Pulmonary artery endothelial cell (primary cell): ENCODE measurements around the gene BPIFB6. TPM values are rescaled to one million over a fixed set of nuclear protein-coding genes. Genes with fewer than 3 reads are reported as not detected.

ENCODE experiments used
- DNase-seq: peaks from one replicate; pipeline ENCODE4 v3.0.0-alpha.2; 2011; ENCODE audit warnings: low read depth, low spot score
- total RNA-seq: library from RNA; depleted of rRNA; stranded (reverse); fragments of >200 nt; gene quantifications from 2 replicates; pipeline ENCODE4 v1.2.3, GENCODE V29; 2014

The BPIFB6 gene
- total RNA-seq, 1 donor from 2014 or later = not detected

DNA sequence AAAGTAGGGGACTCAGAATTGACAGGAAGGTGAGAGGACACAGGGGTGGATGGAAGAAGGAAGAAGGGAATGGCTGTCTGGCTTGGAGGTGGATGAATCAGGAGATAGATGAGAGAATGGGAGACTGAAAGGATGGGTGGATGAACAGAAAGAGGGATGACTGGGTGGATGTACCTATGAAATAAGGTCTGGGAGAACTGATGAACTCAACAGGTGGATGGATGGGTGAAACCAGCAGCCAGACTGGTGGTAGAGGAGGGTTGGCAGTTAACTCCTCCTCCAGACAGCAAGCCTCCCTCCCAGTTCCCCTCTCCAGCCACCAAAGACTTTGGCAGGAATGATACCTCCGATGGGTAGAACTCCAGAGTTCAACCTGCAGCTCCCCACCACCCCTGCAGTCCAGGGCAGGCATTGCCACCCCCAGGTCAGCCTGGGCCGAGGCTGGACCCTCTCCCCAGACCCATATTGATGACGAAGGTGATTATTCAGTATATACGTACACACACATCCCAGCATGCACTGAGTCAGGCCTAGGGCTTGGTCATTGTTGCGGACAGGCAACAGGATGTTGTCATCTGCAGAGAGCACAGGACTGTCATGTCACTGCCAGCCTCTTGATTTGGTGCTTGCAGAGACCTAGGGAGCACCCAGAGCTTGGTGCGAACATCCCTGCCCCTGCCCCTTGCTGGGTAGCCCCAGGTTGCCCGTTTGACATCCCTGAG lies 29.2 kb upstream of the BPIFB6 start:
- DNase-seq = no peak

DNA sequence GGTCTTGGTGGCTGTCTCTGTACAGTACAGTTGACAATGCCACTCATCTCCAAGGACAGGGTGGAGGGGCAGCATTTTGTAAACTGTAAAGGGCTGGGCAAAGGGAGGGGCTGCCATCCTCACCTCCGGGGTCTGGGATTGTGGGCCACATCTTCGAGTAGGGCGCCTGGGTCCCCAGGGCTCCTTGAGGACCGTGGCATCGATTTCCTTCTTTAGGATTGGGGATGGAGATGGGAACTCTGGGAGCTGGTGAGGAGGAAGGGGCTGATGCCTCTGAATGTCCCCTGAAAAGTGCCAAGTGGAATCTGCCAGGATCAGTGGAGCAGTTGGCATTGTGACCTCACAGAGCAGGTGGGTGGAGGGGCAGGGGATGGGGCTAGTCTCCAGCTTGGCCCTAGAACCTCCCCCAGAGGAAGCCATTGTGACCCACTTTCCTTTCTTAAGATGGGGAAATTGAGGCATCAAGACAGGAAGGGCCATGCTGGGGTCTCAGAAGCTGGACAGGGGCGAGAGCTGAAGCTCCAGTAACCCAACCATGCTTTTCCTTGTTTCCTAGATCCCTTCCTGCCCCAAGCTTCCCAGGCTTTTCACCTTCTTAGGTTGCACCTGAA lies 27.2 kb upstream of the BPIFB6 start, which contains the start of gene SUN5:
TSS of gene SUN5 (minus strand) at position 293 of the 611 bp plus-strand sequence. CDS start at position 200, 93 bp downstream.
- DNase-seq = no peak

- no peak for DNase-seq
These were observed 26.3 kb upstream of the BPIFB6 start for GRCh38 chr20:33005132-33005566.

DNA sequence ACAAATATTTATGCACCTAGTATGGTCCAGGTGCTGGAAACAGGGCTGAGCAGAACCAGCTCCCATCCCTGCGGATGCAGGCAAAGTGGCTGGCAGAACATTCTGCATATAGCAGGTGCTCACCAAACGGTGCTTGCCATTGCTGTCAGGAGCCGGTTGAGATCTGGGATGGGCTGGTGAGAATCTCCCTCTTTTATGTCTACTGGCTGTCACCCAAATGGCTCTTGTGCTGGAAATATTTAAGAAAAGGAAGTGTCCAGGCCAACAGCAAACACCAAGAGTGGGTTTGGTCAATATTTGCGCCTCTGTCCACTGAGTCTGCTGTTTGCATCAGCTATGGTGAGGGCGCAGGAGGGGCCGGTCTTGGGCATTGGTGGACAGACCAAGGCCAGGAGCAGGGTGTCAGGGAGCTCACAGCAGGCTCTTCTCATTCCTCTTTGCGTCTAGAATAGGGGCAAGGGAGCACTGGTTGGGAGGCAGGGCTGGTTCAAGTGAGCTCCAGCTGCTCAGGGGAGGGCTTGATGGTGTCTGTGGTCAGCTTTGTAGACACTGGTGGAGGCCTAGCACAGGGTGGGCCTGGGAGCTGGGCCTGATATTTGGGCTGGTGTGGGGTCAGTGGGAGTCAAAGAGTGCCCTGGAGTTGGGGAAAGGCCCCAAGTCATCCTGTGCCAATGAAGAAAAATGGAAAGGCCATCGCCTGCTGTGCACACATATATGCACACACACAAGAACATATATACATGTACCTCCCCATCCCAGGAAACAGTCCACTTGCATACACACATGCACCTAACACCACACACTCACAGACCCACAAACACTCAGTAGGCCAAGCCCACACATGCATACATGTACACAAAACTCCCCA lies 25.3 kb upstream of the BPIFB6 start:
- no peak for DNase-seq

GRCh38 chr20:33006776-33007375 lies 24.6 kb upstream of the BPIFB6 start:
- DNase-seq = no peak

GRCh38 chr20:33007376-33008335 lies 23.8 kb upstream of the BPIFB6 start, which contains the start of gene BPIFB2:
BPIFB2 (plus strand) TSS chr20:33007704; CDS start chr20:33008575, 871 bp downstream.
- DNase-seq = no peak

GRCh38 chr20:33008336-33009213 lies 22.9 kb upstream of the BPIFB6 start:
- DNase-seq = no peak

DNA sequence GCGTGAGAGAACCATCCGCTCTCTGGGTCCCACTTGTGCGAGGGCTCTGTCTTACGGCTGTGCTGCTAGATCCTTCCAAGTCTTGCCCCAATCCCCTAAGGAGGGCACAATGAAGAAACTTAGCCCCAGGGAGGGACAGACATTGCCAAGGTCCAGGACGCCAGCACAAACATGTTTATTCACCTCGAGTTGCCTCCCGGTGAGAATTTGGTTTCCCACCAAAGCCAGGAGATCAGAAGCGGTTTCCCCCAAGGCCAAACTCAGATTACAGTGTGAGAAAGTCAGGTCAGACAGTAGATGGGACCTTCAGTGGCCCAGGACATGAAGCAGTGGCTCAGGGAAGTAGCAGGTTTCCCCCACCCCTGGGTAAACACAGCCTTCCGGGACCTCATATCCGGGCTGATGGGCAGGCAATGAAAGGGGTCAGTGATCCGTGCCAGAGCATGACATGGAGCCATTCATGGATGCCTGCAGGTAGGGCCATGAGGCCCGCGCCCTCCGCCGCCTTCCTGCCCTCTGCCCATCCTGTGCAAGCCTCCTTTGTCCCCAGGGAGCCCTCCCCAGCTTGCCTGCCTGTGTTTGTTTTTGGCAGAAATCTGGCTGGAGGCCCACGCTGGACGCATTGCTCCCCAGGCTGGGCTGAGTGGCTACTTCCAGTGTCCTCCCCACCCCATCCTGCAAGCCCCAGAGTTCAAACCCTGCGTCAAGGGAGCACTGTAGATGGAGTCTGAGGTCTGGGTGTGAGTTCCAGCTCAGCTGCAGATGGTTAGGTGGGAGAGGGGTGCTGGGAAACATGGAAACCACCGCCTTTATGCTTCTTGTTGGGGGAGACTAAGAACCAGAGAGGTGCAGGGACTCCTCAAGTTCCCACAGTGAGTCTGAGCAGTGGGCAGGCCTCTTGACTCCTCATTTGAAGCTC lies 22.0 kb upstream of the BPIFB6 start:
- no peak for DNase-seq

- DNase-seq = no peak
These were observed 21.3 kb upstream of the BPIFB6 start for GRCh38 chr20:33010133-33010504.

- DNase-seq = no peak
These were observed 20.6 kb upstream of the BPIFB6 start for GRCh38 chr20:33010674-33011449.

GRCh38 chr20:33012327-33013189 lies 18.9 kb upstream of the BPIFB6 start:
- no peak for DNase-seq

GRCh38 chr20:33013701-33014326 lies 17.6 kb upstream of the BPIFB6 start:
- DNase-seq = no peak

- DNase-seq = no peak
These were observed 16.9 kb upstream of the BPIFB6 start for GRCh38 chr20:33014336-33015113.

- no peak for DNase-seq
These were observed 16.3 kb upstream of the BPIFB6 start for GRCh38 chr20:33015114-33015484.
